HG02981 (cell line): ENCODE measurements around the gene TNK2.

ENCODE experiments used
- ATAC-seq: cut with Tn5 transposase; IDR thresholded peaks from one replicate; pipeline ENCODE4 v1.9.1; 2021; ENCODE audit warnings: mild to moderate bottlenecking, moderate library complexity; ENCODE audit not compliant: unreplicated experiment

Gene TNK2

DNA sequence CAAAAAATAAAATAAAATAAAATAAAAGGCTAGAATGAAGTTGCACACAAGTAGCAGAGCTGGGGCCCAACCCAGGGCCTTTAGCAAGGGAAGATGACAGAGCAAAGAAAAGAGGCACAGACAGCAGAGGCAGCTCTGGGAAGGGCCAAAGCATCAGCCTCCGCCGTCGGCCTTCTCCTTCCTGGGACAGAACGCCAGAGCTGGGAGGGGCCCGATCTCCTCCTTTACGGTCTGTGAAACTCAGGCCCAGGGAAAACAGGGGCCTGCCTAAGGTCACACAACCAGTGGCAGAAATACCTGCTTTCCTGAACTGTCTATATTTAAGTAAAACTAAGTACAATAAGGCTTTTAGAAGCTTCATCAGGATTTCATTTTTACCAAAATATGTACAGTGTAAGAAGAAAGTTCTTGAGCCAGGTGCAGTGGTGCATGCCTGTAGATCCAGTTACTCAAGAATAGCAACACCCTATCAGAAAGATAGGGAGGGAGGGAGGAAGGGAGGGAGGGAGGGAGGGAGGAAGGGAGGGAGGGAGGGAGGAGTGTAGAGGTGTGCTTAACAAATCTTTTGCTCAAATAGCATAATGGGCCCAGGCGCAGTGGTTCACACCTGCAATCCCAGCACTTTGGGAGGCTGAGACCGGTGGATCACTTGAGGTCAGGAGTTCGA lies 53.6 kb downstream of the TNK2 start:
- ATAC-seq, result no peak

DNA sequence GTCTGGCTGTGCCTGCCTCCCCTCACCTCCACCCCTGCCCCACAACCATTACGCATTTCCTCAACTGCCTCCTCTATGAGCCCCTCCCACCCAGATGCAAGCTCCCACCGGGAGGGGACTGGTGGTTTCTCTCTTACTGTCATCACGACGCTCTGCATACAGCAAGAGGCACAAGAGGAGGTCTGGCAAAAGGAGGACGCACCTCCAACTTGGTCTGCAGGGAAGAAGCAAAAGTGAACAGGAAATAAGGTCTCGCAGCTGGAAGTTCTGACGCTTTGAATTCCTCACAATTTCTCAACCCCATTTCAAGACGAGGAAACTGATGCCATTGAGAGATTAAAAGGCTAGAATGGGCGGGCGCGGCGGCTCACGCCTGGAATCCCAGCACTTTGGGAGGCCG lies 54.4 kb downstream of the TNK2 start:
- no peak for ATAC-seq

DNA sequence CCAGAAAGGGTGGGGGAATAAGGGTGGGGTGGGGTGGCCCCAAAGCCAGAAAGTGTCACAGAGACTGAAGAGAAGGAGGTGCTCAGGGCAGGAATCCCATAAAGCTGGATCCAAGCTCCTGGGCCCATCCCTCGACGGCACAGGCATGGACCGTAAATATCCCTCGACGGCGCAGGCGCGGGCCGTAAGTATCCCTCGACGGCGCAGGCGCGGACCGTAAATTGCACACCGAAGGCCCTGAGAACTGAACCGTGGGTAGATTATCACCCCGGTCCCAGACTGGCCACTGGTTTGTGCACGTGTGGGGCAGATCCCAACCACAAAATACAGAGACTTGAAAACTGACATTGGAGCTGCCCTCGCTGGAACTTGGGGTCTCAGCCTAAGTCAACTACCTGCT lies 55.3 kb downstream of the TNK2 start:
- no peak for ATAC-seq

DNA sequence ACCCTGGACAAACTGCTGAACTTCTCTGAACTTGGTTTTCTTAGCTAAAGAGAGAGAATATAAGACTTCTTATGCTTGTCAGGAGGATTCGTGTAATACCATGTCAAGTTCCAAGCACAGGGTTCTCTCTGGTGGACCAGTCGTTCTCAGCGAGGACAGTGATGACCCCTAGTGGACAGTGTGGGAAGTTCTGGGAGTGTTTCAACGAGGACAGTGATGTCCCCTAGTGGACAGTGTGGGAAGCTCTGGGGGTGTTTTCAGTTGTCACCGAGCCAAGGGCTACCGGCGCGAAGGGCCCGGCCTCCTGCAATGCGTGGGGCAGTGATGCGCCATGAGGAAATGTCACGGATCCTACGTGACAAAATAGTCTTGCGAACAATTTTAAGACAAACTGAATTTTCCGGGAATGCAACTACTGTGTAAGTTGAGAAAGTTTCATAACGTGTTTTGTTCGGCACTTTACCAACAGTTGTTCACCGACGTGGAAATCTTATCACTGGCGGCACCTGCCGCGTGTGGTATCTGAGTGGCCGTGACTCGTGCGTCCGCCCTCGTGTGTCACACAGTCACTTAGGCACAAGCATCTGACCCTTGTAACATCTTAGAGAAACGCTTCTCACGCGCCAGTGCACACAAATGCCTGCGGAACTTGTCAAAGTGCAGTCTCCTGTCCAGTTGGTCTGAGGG lies 57.4 kb downstream of the TNK2 start:
- peak; percentile 93 for ATAC-seq

DNA sequence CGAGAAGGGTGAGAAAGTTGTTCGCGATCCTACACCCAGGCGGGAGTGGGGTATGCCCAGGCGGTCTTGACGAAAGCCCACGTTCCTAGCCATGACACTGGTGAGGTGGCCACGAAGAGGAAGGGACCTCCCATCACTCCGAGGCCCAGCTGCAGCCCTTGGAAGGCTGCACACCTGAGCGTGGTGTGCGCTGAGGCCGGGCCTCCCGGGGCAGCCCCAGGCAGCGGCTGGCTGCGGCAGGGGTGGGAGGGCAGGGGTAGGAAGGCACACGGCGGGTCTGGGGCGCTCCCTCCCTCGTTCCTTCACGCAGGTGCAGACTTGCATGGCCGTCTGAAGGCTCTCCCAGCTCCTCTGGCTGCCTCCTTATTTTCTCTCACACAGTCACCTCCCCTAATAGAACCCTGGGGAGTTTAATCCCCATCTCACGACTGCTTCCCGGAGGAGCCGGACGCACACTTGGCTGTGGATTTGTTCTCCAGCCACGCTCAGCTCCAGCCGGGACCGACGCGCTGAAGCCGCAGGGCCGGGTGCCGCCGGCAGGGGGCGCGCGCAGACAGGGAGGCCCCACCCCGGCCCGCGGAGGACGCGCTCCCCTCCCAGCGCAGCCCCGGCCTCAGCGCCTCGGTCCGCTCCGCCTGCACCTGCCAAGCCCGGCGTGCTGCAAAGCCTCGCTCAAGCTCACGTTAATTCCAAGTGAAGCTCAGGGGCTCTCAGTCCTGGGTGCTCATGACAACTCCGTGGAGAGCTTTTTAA lies 58.9 kb downstream of the TNK2 start:
- ATAC-seq, result no peak

DNA sequence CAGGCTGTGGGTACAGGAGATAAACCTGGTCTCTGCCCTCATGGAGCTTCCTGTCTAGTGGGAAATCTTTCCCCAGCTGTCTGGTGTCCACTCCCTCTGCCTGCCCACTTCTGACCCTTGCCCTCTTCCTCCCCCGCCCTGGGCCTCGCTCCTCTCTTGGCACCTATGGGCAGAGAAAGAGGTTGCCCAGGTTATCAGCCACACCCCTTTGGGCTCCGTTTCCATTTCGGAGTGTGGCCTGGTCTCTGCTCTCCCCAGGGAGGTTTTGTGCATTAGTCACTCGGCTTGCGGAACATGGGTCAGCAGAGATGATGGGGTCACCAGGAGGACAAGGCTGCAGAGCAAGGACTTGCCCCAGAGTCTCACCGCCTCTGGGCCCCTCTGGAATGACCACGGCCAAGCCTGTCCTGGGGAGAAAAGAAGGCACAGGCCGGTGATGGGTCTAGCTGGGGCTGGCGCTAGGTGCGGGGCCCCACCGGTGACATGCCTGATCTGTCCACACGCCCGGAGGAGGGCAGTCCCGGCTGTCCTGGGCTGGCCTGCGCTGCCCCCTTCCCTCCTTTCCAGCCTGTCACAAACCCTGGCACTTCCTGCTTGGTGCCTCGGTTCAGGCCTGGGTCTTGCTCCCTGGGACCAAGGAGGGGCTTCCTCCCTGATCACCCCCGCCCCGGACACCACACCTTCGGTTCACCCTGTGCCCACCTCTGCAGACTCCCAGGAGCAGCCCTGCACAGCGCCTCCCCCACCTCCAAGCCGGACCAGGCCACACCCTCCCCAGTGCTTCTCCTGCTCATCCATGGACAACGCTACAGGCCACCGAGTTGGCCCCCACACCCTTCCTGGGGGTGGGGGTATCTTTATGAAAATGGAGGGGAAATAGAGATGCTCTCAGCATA lies 61.0 kb downstream of the TNK2 start:
- no peak for ATAC-seq

DNA sequence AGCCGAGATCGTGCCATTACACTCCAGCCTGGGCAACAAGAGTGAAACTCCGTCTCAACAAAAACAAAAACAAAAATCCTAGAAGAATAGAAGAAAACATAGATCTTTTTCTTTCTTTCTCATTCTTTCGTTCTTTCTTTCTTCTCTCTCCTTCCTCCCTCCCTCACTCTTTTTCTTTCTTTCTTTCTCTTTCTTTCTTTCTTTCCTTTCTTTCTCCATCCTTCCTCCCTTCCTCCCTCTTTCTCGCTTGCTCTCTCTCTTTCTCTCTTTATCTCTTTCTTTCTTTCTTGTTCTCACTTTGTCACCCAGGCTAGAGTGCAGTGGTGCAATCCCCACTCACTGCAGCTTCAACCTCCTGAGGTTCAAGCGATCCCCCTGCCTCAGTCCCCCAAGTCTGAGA lies 62.9 kb downstream of the TNK2 start:
- ATAC-seq, result no peak

DNA sequence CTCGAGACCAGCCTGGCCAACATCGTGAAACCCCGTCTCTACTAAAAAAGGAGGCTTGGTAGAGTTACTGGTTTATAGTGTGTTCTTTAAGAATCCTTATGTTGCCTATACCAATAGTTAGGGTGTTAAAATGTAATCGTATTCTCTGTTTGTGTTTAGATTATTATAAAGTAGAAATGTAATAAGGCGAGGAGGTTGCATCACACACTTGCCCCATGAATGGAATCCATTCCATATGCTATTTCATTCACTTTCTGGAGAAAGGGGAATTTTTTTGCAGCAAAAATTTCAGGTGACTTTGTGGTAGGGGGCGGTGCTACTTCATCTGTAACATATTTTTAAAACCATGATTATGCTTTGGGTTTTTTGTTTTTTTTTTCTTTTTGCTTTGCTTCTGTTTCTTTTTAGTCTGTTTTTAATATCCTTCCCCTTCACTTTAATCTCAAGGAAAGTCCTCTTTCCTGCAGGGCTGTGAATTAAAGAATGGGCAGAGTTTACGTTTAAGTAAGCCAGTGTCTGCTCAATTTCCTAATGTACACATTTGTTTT lies 63.6 kb downstream of the TNK2 start:
- no peak for ATAC-seq

DNA sequence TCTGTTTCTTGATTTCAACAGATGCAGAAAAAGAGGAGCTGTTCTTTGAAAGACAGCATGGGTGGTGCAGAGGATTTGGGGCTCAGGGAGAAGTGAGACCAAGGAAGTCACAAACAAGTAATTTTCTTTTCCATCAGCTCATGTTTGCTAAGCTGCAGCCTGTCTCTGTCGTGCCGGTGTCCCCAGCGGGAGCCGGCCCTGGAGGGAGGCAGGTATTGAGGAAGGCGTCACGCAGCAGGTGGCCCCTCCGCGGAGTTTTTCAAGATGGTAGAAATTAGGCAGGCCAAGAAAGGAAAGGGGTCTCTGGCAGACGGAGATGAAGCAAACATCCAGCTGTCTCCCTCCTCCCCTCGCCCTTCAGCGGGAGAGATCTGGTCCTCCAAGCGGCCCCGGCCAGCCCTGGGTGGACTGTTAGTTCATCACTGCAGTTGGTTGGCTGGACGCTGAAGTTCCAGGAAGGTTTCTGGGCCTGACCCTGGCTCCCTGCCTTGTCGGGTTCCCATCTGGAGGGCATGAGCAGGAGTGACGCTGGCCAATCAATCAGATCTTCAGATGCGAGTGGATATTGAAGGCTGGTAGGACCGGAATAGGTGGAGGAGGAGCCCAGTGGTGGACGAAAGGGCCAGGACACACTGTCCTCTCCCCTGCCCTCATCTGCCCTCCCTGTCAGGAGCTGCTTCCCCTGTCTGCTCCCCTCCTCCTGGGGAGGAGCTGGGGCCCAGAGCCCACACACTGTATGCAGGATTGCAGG lies 68.9 kb downstream of the TNK2 start:
- ATAC-seq, result no peak

DNA sequence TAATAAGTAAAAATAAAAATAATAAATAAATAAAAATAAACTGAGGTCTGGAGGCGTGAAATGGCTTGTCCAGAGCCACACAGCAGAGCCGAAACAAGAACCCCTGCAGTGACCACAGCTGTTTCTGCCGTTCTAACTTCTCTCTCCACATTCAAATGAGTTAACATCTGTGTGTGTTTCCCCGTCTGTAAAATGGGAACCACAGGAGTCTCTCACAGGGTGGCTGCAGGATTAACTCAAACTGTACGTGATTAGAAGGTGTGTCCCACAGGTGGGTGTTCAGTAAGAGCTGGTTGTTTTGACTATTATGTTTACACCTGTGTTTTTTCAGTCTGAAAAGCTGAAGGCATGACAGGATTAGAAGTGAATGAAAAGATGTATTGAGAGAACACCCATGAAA lies 69.6 kb downstream of the TNK2 start:
- no peak for ATAC-seq

DNA sequence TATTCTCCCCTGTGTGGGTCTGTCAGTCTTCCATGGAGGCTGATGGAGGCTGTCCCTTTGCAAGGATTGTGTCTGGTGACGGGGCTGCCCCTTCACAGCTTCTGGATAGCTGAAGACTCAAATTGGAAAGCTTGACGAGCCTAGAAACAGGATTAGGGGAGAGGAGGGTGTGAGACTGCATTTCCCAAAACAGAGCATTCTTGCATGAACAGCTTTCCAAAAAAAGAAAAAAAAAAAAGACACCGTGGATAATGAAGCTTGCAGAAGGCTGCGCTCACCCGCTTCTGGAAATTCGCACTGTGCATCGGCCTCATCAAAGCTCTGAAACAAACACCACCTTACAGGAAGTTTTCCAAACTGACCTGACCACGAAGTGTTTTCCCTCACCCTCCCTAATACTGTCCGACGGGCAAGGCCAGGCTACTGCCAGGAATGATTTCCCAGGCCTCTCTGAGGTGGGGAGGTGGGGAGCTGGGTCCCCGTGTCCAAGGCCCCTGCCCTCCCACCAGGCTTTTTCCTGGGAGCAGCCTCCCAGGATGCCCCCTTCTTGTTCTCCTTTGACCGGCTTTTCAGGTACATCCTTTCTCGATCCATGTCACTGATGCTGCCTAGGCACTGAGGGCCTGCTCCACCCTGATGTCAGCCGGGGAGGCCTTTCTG lies 71.7 kb downstream of the TNK2 start:
- no peak for ATAC-seq

DNA sequence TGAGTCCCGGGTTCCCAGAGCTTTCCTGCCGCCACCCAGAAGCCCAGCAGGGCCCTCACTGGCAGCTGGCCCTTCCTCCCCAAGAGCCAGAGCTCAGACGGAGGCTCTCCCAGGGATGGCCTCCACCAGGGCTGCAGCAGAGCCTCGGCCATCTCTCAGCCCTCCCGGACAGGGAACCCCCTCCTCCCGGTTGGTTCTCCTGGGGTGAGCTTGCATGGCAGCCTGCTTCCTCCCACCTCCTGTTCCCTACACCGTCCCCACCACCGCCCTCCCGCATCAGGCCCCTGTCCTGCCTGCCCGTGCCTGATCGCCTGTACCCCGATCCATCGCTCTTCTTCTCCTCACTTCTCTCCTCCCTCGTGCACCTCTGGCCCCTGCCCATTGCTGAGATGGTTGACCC lies 72.6 kb downstream of the TNK2 start:
- no peak for ATAC-seq

DNA sequence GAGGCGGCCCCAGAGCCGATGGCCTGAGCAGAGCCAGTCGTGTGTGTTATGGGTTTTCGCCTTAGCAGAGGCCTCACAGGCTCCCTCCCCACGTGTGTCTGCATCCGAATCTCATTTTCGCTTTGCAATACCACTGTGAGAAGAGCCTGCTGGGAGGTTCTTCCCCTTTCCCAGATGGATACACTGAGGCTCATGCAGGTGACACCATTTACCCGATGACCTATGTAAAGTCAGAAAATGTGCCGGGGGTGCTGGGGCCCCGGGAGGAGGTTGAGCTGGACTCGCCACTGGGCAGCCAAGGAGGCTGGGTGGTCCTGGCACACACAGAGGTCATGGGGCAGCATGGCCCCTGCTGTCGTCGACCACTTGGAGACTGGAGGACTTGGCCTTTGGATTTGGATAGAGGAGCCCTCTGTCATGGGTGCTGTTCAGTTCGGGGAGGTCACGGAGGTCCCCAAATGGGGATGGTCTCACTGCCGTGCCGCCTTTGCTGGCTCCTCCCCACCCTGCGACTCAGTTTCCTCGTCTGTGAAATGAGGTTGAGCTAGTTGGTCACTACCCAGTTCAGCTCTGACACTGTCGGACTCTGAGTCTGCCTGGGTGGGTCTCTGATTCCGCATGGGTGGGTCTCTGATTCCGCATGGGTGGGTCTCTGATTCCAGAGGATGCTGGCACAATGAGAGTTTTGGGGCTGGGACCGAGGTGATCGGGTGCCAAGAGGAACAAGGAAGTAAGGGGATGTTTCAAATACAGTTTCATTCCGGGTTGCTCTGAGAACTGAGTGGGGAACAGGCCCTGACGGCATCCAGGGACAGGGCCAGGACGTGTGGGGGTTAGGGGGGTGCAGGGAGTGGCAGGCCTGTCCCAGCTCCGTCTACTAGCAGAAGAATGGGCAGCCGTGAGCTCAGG lies 73.4 kb downstream of the TNK2 start:
- ATAC-seq, result no peak

DNA sequence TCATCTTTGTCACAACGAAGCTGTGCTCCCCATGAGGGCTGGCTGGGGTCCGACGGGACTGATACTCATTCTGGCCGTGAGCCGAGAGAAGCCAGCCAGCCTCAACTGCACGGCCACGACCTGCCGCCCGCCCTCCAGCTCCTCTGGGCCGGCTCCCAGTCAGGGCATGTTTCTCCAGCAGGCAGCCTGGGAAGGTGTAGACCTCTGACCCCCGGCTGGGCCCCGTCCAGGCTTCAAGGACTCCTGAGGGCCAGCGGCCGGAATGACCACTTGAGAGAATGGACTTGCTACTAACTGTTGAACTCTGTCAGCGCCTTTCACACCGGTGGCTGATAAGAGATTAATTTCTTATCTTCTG lies 78.5 kb downstream of the TNK2 start:
- no peak for ATAC-seq

DNA sequence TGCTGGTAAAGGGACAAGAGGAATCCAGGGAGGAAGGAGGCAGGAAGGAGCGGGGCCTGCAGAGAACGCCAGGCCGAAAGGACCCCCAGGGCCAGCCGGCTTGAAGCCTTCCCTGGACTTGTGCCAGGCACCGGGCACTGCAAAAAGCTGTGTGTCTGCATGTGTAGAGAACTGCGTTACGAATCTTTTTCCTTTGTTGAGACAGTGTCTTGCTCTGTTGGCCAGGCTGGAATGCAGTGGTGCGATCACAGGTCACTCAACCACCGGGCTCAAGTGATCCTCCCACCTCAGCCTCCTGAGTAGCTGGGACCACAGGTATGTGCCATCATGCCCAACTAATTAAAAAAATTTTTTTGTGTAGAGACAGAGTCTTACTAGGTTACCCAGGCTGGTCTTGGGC lies 79.6 kb downstream of the TNK2 start:
- ATAC-seq, result no peak

DNA sequence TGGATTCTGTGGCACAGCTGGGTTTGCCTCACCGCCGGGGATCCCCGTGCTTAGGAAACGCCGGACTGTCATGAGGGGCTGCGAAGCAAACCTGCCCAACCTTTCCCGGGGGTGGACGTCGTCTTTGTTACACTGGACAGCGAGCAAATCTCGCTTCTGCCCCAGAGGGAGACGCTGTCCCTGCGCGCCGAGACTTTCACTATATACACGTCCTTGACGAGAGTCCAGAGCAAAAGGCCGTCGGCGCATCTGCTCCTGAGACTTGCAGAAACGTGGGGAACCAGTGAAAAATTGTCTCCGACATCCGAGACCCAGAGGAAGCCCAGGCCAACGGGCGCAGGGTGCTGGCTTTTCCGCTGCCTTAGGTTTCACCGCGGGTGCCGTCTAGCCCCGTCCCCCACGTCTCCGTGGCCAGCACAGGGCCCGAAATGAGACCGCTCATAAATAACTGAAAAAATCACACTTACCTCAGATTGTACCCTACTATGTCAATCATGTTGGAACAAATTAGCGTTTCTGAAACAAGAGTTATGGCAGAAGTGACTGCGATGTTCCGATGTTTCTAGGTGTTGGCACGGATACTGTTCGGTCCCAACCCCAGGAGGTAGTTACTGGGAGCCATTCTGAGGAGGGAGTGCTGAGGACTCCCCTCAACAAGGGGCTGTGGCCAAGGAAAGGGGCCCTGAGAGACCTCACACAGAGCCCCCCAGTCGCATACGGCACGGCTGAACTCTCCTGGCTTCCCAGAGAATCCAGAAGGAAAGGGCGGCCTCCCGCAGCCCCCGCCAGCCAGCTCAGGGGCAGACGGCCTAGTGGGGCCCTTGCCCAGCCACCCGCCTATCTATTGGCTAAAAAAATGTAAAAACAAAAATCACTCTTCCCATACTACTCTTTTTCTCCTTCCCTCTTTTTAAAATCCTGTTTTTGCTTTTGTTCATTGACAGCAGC lies 82.2 kb downstream of the TNK2 start:
- ATAC-seq, result no peak

DNA sequence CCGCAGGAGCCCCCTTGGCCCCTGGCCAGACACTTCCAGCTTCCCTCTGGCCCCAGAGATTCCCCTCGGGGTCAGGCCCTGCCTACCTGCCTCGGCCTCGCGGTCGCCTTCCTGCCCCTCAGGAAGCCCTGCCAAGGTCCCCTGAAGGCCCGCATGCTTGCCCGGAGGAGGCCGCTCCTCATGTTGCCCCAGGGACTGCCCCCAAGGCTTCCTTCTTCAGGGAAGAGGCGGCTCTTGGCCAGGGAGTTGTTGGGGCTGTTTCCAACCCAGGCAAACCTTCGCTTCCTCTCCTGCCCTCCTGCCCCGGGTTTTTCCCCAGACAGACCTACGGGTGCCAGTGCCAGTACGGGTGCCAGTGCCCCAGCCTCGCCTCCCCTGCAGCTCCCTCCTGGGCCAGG lies 83.2 kb downstream of the TNK2 start:
- no peak for ATAC-seq
